Mesodermal cell (in vitro differentiated cells): Measurements from ENCODE around the gene GALM.
"Not testable (repeated sequence)": the region's sequence is repeated elsewhere in the genome, so short reads cannot be mapped to it uniquely, and the experiment has no call there.

Source experiments
- H3K27ac ChIP-seq: 2 replicates; pipeline ENCODE4 v1.7.0; 2013; ENCODE audit warnings: mild to moderate bottlenecking, low read depth, low read length, moderate library complexity; ENCODE audit not compliant: severe bottlenecking
- H3K36me3 ChIP-seq: 2 replicates; pipeline ENCODE4 v1.7.1; 2013; ENCODE audit warnings: mild to moderate bottlenecking, low read length, moderate library complexity; ENCODE audit not compliant: control insufficient read depth, insufficient read depth
- H3K4me1 ChIP-seq: one replicate; pipeline ENCODE4 v1.7.1; 2013; ENCODE audit warnings: mild to moderate bottlenecking, low read length; ENCODE audit not compliant: insufficient read depth, control insufficient read depth, poor library complexity, severe bottlenecking
- H3K4me3 ChIP-seq: 2 replicates; pipeline ENCODE4 v1.7.0; 2013; ENCODE audit warnings: low read length, control low read depth, mild to moderate bottlenecking; ENCODE audit not compliant: insufficient read depth, poor library complexity, severe bottlenecking; ENCODE audit errors: extremely low read depth
- H3K9me3 ChIP-seq: 2 replicates; pipeline ENCODE4 v1.7.1; 2013; ENCODE audit warnings: mild to moderate bottlenecking, low read length, moderate library complexity; ENCODE audit not compliant: control insufficient read depth
- WGBS, 2 experiments: methylation state at CpG; one replicate each; pipeline ENCODE4 v1.1.5; 2013; ENCODE audit warnings: missing lambda C conversion rate in 2 of 2; ENCODE audit not compliant: insufficient coverage in 2 of 2; 5-methylcytosine and 5-hydroxymethylcytosine counted together

Gene GALM

GRCh38 chr2:38682008-38682575 lies 16.2 kb downstream of the GALM start:
- H3K9me3 ChIP-seq = no peaks in the 10 kb centered on the region
- H3K36me3 ChIP-seq = peaks cover 59% of the 10 kb centered on the region
- H3K4me3 ChIP-seq = no peak overlapping the region
- WGBS, 2 experiments = 86 to 100% methylated on average over 1 to 2 of the region's 2 CpGs
- H3K27ac ChIP-seq = no peak overlapping the region
- no peaks in the 10 kb centered on the region for H3K4me1 ChIP-seq

- not testable (repeated sequence) for H3K9me3 ChIP-seq, H3K4me1 ChIP-seq, H3K4me3 ChIP-seq, H3K27ac ChIP-seq
- H3K36me3 ChIP-seq = peaks cover 54% of the 10 kb centered on the region
- 91 to 93% methylated on average over 4 to 6 of the region's 10 CpGs for WGBS, 2 experiments
These were observed 16.7 kb downstream of the GALM start for GRCh38 chr2:38682620-38683019.

GRCh38 chr2:38683766-38684165 lies 17.9 kb downstream of the GALM start:
- H3K9me3 ChIP-seq = no peaks in the 10 kb centered on the region
- no peak overlapping the region for H3K27ac ChIP-seq
- 93 to 100% methylated on average over 4 to 6 of the region's 7 CpGs for WGBS, 2 experiments
- peaks cover 47% of the 10 kb centered on the region for H3K36me3 ChIP-seq
- H3K4me3 ChIP-seq = no peak overlapping the region
- no peaks in the 10 kb centered on the region for H3K4me1 ChIP-seq

- Histone ChIP-seq H3K4me1 (peaks cover 10% of the 10 kb centered on the region), H3K36me3 (peaks cover 42% of the 10 kb centered on the region), H3K9me3 (no peaks in the 10 kb centered on the region), H3K4me3 (no peak overlapping the region), H3K27ac (no peak overlapping the region)
- WGBS, 2 experiments = 93 to 100% methylated on average over 2 of the region's 3 CpGs
These were observed 19.3 kb downstream of the GALM start for GRCh38 chr2:38685116-38685735.

GRCh38 chr2:38690499-38691420 lies 24.8 kb downstream of the GALM start:
- Histone ChIP-seq H3K27ac (peak overlapping the region; percentile 92), H3K36me3 (peaks cover 9% of the 10 kb centered on the region)
- WGBS, 2 experiments = 89 to 92% methylated on average over 5 to 6 of the region's 8 CpGs

GRCh38 chr2:38691994-38692393 lies 26.1 kb downstream of the GALM start:
- H3K27ac ChIP-seq = no peak overlapping the region
- H3K4me1 ChIP-seq = peaks cover 31% of the 10 kb centered on the region
- 100% methylated on average over 1 of the region's 2 CpGs for WGBS, 2 experiments
- no peak overlapping the region for H3K4me3 ChIP-seq
- H3K9me3 ChIP-seq = no peaks in the 10 kb centered on the region
- H3K36me3 ChIP-seq = peaks cover 9% of the 10 kb centered on the region

More at GRCh38 chr2:38690499-38691420, 24.8 kb downstream of the GALM start:
- H3K4me1 ChIP-seq = peaks cover 31% of the 10 kb centered on the region
- H3K4me3 ChIP-seq = no peak overlapping the region
- H3K9me3 ChIP-seq = no peaks in the 10 kb centered on the region

GRCh38 chr2:38692636-38693318 lies 26.9 kb downstream of the GALM start:
- 90 to 99% methylated on average over 8 of the region's 8 CpGs for WGBS, 2 experiments
- no peak overlapping the region for H3K4me3 ChIP-seq

GRCh38 chr2:38697116-38697840 lies 31.4 kb downstream of the GALM start:
- Histone ChIP-seq H3K36me3 (no peaks in the 10 kb centered on the region), H3K9me3 (no peaks in the 10 kb centered on the region), H3K4me1 (peaks cover 10% of the 10 kb centered on the region), H3K4me3 (no peak overlapping the region), H3K27ac (no peak overlapping the region)
- WGBS, 2 experiments = 95 to 97% methylated on average over 6 of the region's 8 CpGs

More at GRCh38 chr2:38692636-38693318, 26.9 kb downstream of the GALM start:
- peaks cover 31% of the 10 kb centered on the region for H3K4me1 ChIP-seq
- peaks cover 9% of the 10 kb centered on the region for H3K36me3 ChIP-seq
- H3K27ac ChIP-seq = no peak overlapping the region
- H3K9me3 ChIP-seq = no peaks in the 10 kb centered on the region

- Histone ChIP-seq H3K27ac (no peak overlapping the region), H3K9me3 (no peaks in the 10 kb centered on the region), H3K4me1 (peaks cover 9% of the 10 kb centered on the region), H3K36me3 (no peaks in the 10 kb centered on the region), H3K4me3 (no peak overlapping the region)
- WGBS, 2 experiments = 90% methylated on average over 2 of the region's 5 CpGs; no CpG with 5 or more reads in 1 of the 2 experiments
These were observed 32.6 kb downstream of the GALM start for GRCh38 chr2:38698467-38699003.
